Gastroesophageal sphincter (tissue), 3 donors: Measurements from ENCODE around the gene DBT.

Experiments used
- CTCF ChIP-seq, 4 experiments: fragments of 200-600 bp in 2 of 4; fragments of 450-650 bp in 2 of 4; sonication (generic) in 1 of 4; IDR thresholded peaks; one replicate each; pipeline ENCODE4 v1.5.1; 2017 to 2019; ENCODE audit warnings: antibody characterized with exemption in 4 of 4, mild to moderate bottlenecking in 2 of 4, moderate library complexity in 2 of 4
- POLR2A ChIP-seq, 2 donors: fragments of 450-650 bp; IDR thresholded peaks; one replicate each; pipeline ENCODE4 v1.6.1; 2017; ENCODE audit warnings: antibody characterized with exemption in 2 of 2, mild to moderate bottlenecking in 2 of 2, moderate library complexity in 1 of 2
- POLR2AphosphoS5 ChIP-seq: sonication (generic); formaldehyde crosslinking; IDR thresholded peaks from one replicate; pipeline ENCODE4 v1.6.1; 2017; ENCODE audit warnings: antibody characterized with exemption

GRCh38 chr1:100249155-100249536 lies 488 bp downstream of the DBT start:
- no peak for TF ChIP-seq CTCF (IDR thresholded peaks at IDR 0.05)
- no peak for TF ChIP-seq POLR2A (IDR thresholded peaks at IDR 0.05)
- TF ChIP-seq POLR2AphosphoS5: no peak
